ENCODE measurements around the gene ADAM33. TPM values are rescaled to one million over a fixed set of nuclear protein-coding genes. Genes with fewer than 3 reads are reported as not detected.

ADAM33 gene
- polyA plus RNA-seq, 4 donors, result 6.1 to 15.0 (median 9.8) TPM

Other genes with a start within 250 kb of the ADAM33 start
- gene ATRN, start 211.0 kb downstream of the ADAM33 start, polyA plus RNA-seq (ENCODE audit: insufficient read length in 4 of 4), result 10 to 100 TPM; 44.8 to 51.1 (median 49.5) TPM
- under 1 TPM in 3 of 4 donors, not detected in 1; 0.10 to 0.30 (median 0.27) TPM for gene GFRA4, start 18.6 kb downstream of the ADAM33 start, polyA plus RNA-seq (ENCODE audit: insufficient read length in 4 of 4)
- gene SIGLEC1, start 30.6 kb upstream of the ADAM33 start, polyA plus RNA-seq (ENCODE audit: insufficient read length in 4 of 4), result 1 to 10 TPM in 1 of 4 donors, under 1 TPM in 3; 0.58 to 1.2 (median 0.93) TPM
- 10 to 100 TPM; 14.4 to 19.7 (median 16.4) TPM for gene HSPA12B, start 50.7 kb upstream of the ADAM33 start, polyA plus RNA-seq (ENCODE audit: insufficient read length in 4 of 4)
- gene ADISSP, start 85.7 kb upstream of the ADAM33 start, polyA plus RNA-seq (ENCODE audit: insufficient read length in 4 of 4), result 10 to 100 TPM; 19.4 to 37.2 (median 26.1) TPM
- 1 to 10 TPM; 1.2 to 2.7 (median 2.3) TPM for gene SPEF1, start 99.4 kb upstream of the ADAM33 start, polyA plus RNA-seq (ENCODE audit: insufficient read length in 4 of 4)
- gene CENPB, start 104.7 kb upstream of the ADAM33 start, polyA plus RNA-seq (ENCODE audit: insufficient read length in 4 of 4), result 10 to 100 TPM; 38.3 to 55.7 (median 43.3) TPM
- 10 to 100 TPM; 31.4 to 45.0 (median 36.7) TPM for gene CDC25B, start 114.3 kb upstream of the ADAM33 start, polyA plus RNA-seq (ENCODE audit: insufficient read length in 4 of 4)
- 10 to 100 TPM in 3 of 4 donors, 1 to 10 TPM in 1; 8.2 to 13.2 (median 11.7) TPM for gene AP5S1, start 138.5 kb upstream of the ADAM33 start, polyA plus RNA-seq (ENCODE audit: insufficient read length in 4 of 4)
- 10 to 100 TPM; 22.6 to 34.7 (median 29.1) TPM for gene MAVS, start 164.8 kb upstream of the ADAM33 start, polyA plus RNA-seq (ENCODE audit: insufficient read length in 4 of 4)
- gene PANK2, start 207.4 kb upstream of the ADAM33 start, polyA plus RNA-seq (ENCODE audit: insufficient read length in 4 of 4), result 10 to 100 TPM; 34.9 to 40.7 (median 35.9) TPM